Measurements from ENCODE around the gene PPP2R3A.
"Not testable (repeated sequence)": the region's sequence is repeated elsewhere in the genome, so short reads cannot be mapped to it uniquely, and the experiment has no call there.

Gene PPP2R3A

DNA sequence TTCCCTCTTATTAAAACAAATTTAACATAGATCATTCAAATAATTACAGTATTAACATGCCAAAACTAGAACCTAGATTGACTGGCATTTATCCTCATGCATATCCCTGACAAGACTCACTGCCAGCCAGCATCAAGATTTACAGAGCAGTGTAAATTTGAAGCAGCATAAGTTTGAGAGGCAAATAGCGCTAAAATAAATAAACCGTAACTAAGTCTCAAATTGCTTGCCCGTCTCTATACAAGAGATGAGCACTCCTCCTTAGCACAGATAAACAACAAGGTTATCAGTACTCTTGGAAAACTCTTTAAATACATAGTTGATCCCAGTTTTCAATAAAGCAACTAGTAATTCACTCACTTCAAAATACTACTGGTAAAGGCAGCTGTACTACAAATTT is 201.0 kb downstream of the PPP2R3A start:
- no peak overlapping the region for H3K9ac ChIP-seq (ENCODE audit: low read length)
- H3K36me3 ChIP-seq (replicated peaks; ENCODE audit: insufficient read depth, low read length): no peaks in the 10 kb centered on the region

DNA sequence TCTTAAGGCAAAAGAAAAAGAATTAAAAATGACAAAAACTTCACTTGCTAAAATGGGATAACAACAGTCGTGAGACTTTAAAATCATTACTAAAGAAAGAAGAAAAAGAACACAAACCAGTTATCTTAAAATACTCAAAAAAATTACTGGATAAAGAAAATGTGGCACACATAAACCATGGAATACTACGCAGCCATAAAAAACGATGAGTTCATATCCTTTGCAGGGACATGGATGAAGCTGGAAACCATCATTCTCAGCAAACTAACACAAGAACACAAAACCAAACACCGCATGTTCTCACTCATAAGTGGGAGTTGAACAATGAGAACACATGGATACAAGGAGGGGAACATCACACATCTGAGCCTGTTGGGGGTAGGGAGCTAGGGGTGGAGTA is 202.7 kb downstream of the PPP2R3A start:
- H3K9ac ChIP-seq (ENCODE audit: low read length); H3K27me3 ChIP-seq (replicated peaks; ENCODE audit: insufficient read depth, low read length); H3K9me3 ChIP-seq (replicated peaks; ENCODE audit: insufficient read depth, low read length); H3K27ac ChIP-seq (ENCODE audit: low read length); H3K4me3 ChIP-seq (ENCODE audit: low read length); H3K9me2 ChIP-seq (replicated peaks; ENCODE audit: insufficient read depth, low read length); H2AFZ ChIP-seq (ENCODE audit: low read length); H3K36me3 ChIP-seq (replicated peaks; ENCODE audit: insufficient read depth, low read length); H3K4me1 ChIP-seq (ENCODE audit: low read length); H3K4me2 ChIP-seq (ENCODE audit: low read depth, low read length); H3F3A ChIP-seq (ENCODE audit: insufficient read depth, low read length); DNase-seq: not testable (repeated sequence)
- peaks cover 82% of the 10 kb centered on the region for H4K20me1 ChIP-seq (ENCODE audit: insufficient read depth, low read length)
- peaks cover 100% of the 10 kb centered on the region for H3K79me2 ChIP-seq (ENCODE audit: low read length)

More for the DNA sequence above, 201.0 kb downstream of the PPP2R3A start:
- Histone ChIP-seq H3K79me2 (ENCODE audit: low read length) (peaks cover 100% of the 10 kb centered on the region), H3K4me3 (ENCODE audit: low read length) (no peak overlapping the region), H4K20me1 (ENCODE audit: insufficient read depth, low read length) (peaks cover 79% of the 10 kb centered on the region), H3K27me3 (replicated peaks; ENCODE audit: insufficient read depth, low read length) (no peaks in the 10 kb centered on the region), H3F3A (ENCODE audit: insufficient read depth, low read length) (no peaks in the 10 kb centered on the region), H3K27ac (ENCODE audit: low read length) (no peak overlapping the region), H3K4me1 (ENCODE audit: low read length) (no peaks in the 10 kb centered on the region), H3K9me2 (replicated peaks; ENCODE audit: insufficient read depth, low read length) (no peaks in the 10 kb centered on the region), H3K4me2 (ENCODE audit: low read depth, low read length) (no peak overlapping the region), H3K9me3 (replicated peaks; ENCODE audit: insufficient read depth, low read length) (no peaks in the 10 kb centered on the region), H2AFZ (ENCODE audit: low read length) (no peak overlapping the region)
- TF ChIP-seq EZH2 (optimal IDR thresholded peaks at IDR 0.05; ENCODE audit: low read depth, low read length) (no peak), EZH2phosphoT487 (IDR thresholded peaks at IDR 0.05; ENCODE audit: low read length) (no peak)
- TF ChIP-seq, protein P1, sequence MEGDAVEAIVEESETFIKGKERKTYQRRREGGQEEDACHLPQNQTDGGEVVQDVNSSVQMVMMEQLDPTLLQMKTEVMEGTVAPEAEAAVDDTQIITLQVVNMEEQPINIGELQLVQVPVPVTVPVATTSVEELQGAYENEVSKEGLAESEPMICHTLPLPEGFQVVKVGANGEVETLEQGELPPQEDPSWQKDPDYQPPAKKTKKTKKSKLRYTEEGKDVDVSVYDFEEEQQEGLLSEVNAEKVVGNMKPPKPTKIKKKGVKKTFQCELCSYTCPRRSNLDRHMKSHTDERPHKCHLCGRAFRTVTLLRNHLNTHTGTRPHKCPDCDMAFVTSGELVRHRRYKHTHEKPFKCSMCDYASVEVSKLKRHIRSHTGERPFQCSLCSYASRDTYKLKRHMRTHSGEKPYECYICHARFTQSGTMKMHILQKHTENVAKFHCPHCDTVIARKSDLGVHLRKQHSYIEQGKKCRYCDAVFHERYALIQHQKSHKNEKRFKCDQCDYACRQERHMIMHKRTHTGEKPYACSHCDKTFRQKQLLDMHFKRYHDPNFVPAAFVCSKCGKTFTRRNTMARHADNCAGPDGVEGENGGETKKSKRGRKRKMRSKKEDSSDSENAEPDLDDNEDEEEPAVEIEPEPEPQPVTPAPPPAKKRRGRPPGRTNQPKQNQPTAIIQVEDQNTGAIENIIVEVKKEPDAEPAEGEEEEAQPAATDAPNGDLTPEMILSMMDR (IDR thresholded peaks at IDR 0.05; ENCODE audit: low read length): no peak
- no peak for DNase-seq

GRCh38 chr3:136171097-136171542 is 205.6 kb downstream of the PPP2R3A start:
- H3F3A ChIP-seq (ENCODE audit: insufficient read depth, low read length): no peaks in the 10 kb centered on the region
- H3K4me2 ChIP-seq (ENCODE audit: low read depth, low read length): no peak overlapping the region
- H4K20me1 ChIP-seq (ENCODE audit: insufficient read depth, low read length): peaks cover 82% of the 10 kb centered on the region

DNA sequence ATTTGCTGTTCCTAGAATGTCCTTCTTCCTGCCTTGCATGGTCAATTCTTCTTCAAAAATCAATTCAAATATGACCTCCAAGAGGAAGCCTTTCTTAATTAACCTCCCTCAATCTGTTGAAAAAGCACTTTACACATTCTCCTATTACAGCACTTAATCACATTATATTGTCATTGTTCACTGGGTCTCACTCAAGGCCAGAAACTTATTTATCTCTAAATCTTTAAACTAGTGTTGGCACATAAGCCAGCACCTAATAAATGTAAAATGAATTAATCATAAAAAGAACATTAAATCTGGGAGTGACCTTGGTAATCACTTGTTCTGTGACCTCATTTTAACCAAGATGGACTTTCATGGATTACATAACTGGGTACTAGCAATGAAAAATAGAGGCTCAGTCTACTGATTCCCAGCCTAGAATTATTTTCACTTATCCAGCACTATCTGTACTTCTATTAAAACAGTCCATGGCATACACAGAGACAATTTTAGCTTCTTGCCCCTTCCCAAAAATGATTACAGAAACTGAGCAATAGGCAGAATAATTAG is 208.5 kb downstream of the PPP2R3A start:
- H3K27me3 ChIP-seq (replicated peaks; ENCODE audit: insufficient read depth, low read length): no peaks in the 10 kb centered on the region
- H3K79me2 ChIP-seq (ENCODE audit: low read length): peaks cover 100% of the 10 kb centered on the region
- H3K4me1 ChIP-seq (ENCODE audit: low read length): no peaks in the 10 kb centered on the region
- no peaks in the 10 kb centered on the region for H3F3A ChIP-seq (ENCODE audit: insufficient read depth, low read length)
- H3K4me3 ChIP-seq (ENCODE audit: low read length): no peak overlapping the region
- no peak overlapping the region for H3K4me2 ChIP-seq (ENCODE audit: low read depth, low read length)
- H2AFZ ChIP-seq (ENCODE audit: low read length): no peak overlapping the region
- no peaks in the 10 kb centered on the region for H3K9me2 ChIP-seq (replicated peaks; ENCODE audit: insufficient read depth, low read length)
- no peak overlapping the region for H3K9ac ChIP-seq (ENCODE audit: low read length)
- peaks cover 83% of the 10 kb centered on the region for H4K20me1 ChIP-seq (ENCODE audit: insufficient read depth, low read length)
- no peaks in the 10 kb centered on the region for H3K9me3 ChIP-seq (replicated peaks; ENCODE audit: insufficient read depth, low read length)
- DNase-seq: no peak
- TF ChIP-seq, protein P1 (IDR thresholded peaks at IDR 0.05; ENCODE audit: low read length): no peak
- no peak for TF ChIP-seq EZH2 (optimal IDR thresholded peaks at IDR 0.05; ENCODE audit: low read depth, low read length)
- TF ChIP-seq EZH2phosphoT487 (IDR thresholded peaks at IDR 0.05; ENCODE audit: low read length): no peak
- no peaks in the 10 kb centered on the region for H3K36me3 ChIP-seq (replicated peaks; ENCODE audit: insufficient read depth, low read length)
- H3K27ac ChIP-seq (ENCODE audit: low read length): no peak overlapping the region

More at GRCh38 chr3:136171097-136171542, 205.6 kb downstream of the PPP2R3A start:
- TF ChIP-seq, protein P1 (IDR thresholded peaks at IDR 0.05; ENCODE audit: low read length): no peak
- TF ChIP-seq EZH2 (optimal IDR thresholded peaks at IDR 0.05; ENCODE audit: low read depth, low read length): no peak
- no peak for TF ChIP-seq EZH2phosphoT487 (IDR thresholded peaks at IDR 0.05; ENCODE audit: low read length)
- DNase-seq: no peak
- Histone ChIP-seq H3K9me2 (replicated peaks; ENCODE audit: insufficient read depth, low read length) (no peaks in the 10 kb centered on the region), H3K36me3 (replicated peaks; ENCODE audit: insufficient read depth, low read length) (no peaks in the 10 kb centered on the region), H3K79me2 (ENCODE audit: low read length) (peaks cover 100% of the 10 kb centered on the region), H3K27me3 (replicated peaks; ENCODE audit: insufficient read depth, low read length) (no peaks in the 10 kb centered on the region), H3K27ac (ENCODE audit: low read length) (no peak overlapping the region), H3K4me1 (ENCODE audit: low read length) (no peaks in the 10 kb centered on the region), H3K4me3 (ENCODE audit: low read length) (no peak overlapping the region), H3K9ac (ENCODE audit: low read length) (no peak overlapping the region), H3K9me3 (replicated peaks; ENCODE audit: insufficient read depth, low read length) (no peaks in the 10 kb centered on the region), H2AFZ (ENCODE audit: low read length) (no peak overlapping the region)
